Measurements from ENCODE around the gene APOBEC3B.

Gene APOBEC3B

DNA sequence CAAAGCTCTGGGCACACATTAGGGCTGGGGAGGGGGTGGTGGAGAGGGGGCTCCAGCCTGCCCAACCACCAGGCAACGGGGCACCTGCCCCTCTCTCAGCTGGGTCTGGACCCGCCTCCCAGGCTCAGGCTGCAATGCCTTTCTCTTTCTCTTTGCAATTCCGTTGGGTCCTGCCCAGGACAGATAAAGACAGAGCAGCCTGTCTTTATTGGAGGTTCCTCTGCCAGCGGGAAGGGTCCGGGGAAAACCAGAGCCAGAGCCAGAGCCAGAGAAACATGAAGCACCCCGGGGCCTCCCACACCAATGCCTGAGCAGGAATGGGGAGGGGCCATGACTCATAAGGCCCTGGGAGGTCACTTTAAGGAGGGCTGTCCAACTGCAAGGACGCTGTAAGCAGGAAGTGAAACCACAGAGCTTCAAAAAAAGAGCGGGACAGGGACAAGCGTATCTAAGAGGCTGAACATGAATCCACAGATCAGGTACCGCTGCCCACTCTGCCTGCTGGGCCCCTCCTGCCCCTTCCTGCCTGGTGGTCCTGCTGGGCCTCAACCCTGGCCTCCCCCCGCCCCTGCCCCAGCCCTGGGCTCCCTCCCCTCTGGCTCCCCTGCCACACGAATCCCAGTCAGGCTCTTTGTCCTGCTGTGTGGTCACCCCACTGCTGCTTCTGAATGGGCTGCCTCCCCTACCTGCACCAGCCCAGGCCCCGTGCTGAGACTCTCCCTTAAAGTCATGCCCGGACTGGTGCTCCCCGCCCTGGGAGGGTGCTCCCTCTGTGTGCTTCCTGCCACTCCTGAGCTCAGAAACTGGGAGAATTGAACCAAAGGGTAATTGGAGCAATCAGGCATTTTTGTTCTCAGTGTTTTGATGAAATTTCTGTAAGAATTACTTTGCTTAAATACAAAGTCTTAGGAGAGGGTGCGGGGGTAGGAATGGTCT is at the start of gene APOBEC3B:
Gene APOBEC3B (plus strand): TSS at position 356 of the 936 bp plus-strand sequence. CDS start 107 bp downstream, at position 463.
- Histone ChIP-seq H3K36me3 (ENCODE audit: control insufficient read depth, insufficient read depth, low read length) (peaks cover 1% of the 10 kb centered on the region; the same call in 1 of the 2 replicates), H3K4me3 (replicated peaks; ENCODE audit: low read depth, low read length) (peak within 1 kb of the TSS; percentile 62), H3K27me3 (replicated peaks; ENCODE audit: control insufficient read depth, insufficient read depth, low read length) (no peaks in the 10 kb centered on the region)
- peak; percentile 76 for DNase-seq (ENCODE audit: extremely low read depth, insufficient read length)
- TF ChIP-seq, protein P1, sequence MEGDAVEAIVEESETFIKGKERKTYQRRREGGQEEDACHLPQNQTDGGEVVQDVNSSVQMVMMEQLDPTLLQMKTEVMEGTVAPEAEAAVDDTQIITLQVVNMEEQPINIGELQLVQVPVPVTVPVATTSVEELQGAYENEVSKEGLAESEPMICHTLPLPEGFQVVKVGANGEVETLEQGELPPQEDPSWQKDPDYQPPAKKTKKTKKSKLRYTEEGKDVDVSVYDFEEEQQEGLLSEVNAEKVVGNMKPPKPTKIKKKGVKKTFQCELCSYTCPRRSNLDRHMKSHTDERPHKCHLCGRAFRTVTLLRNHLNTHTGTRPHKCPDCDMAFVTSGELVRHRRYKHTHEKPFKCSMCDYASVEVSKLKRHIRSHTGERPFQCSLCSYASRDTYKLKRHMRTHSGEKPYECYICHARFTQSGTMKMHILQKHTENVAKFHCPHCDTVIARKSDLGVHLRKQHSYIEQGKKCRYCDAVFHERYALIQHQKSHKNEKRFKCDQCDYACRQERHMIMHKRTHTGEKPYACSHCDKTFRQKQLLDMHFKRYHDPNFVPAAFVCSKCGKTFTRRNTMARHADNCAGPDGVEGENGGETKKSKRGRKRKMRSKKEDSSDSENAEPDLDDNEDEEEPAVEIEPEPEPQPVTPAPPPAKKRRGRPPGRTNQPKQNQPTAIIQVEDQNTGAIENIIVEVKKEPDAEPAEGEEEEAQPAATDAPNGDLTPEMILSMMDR (IDR thresholded peaks at IDR 0.05; ENCODE audit: insufficient read depth, low read length, poor library complexity, severe bottlenecking) = no peak

DNA sequence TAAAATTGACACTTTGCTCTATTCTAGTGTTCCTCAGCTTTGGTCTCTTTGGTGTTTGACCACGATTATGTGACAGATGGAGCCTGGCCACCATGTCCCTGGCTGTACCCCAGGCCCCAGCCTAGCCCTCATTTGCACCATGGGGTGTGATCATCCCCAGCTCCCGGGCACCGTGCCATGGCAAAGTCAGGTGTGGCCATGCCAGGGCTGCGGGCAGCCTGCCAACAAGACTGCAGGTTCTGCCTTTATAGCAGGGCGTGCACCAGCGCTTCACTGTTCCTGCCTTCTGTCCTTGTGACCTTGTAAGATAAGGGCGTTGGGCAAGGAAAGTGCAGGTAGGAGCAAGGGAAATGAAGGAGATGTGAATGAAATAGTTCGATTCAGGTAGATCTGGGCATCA is 47.1 kb upstream of the APOBEC3B start:
- no peak for DNase-seq (ENCODE audit: extremely low read depth, insufficient read length)
- TF ChIP-seq, protein P1 (IDR thresholded peaks at IDR 0.05; ENCODE audit: insufficient read depth, low read length, poor library complexity, severe bottlenecking) = no peak
- H3K27me3 ChIP-seq (replicated peaks; ENCODE audit: control insufficient read depth, insufficient read depth, low read length) = no peaks in the 10 kb centered on the region
- no peaks in the 10 kb centered on the region for H3K36me3 ChIP-seq (ENCODE audit: control insufficient read depth, insufficient read depth, low read length)
- H3K4me3 ChIP-seq (replicated peaks; ENCODE audit: low read depth, low read length) = no peak overlapping the region

DNA sequence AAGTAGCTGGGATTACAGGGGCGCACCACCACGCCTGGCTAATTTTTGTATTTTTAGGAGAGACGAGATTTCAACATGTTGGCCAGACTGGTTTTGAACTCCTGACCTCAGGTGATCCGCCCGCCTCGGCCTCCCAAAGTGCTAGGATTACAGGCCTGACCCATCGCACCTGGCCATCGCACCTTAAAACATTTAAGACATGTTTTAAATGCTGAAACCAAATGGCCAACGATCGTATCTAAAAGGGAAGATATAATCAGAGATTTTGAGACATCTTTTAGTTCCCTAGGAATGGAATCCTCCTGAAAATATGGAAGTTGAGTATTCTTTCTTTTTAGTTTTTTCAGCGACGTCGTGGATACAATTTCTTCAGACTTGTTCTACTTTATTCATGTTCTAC is 46.5 kb upstream of the APOBEC3B start:
- DNase-seq (ENCODE audit: extremely low read depth, insufficient read length) = no peak
- Histone ChIP-seq H3K36me3 (ENCODE audit: control insufficient read depth, insufficient read depth, low read length) (no peaks in the 10 kb centered on the region), H3K4me3 (replicated peaks; ENCODE audit: low read depth, low read length) (no peak overlapping the region), H3K27me3 (replicated peaks; ENCODE audit: control insufficient read depth, insufficient read depth, low read length) (no peaks in the 10 kb centered on the region)
- TF ChIP-seq, protein P1 (IDR thresholded peaks at IDR 0.05; ENCODE audit: insufficient read depth, low read length, poor library complexity, severe bottlenecking) = no peak

DNA sequence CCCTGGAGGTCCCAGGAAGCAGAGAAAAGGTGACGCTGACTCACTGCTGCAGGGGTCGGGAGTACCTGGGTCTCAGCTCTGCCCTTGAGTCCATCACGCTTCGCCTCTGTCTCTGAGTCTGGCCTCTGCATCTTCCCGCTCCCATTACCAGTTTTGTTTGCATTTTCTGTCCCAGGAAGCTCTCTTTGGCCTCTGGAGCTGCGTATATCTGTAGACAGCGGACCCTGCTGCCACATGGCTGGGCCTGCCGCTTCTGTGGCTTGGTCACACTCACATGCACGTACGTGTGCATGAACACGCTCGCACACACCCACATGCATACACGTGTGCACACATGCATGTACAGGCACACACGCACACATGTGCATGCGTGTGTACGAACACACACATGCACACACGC is 45.6 kb upstream of the APOBEC3B start:
- H3K4me3 ChIP-seq (replicated peaks; ENCODE audit: low read depth, low read length) = no peak overlapping the region
- H3K27me3 ChIP-seq (replicated peaks; ENCODE audit: control insufficient read depth, insufficient read depth, low read length) = no peaks in the 10 kb centered on the region
- DNase-seq (ENCODE audit: extremely low read depth, insufficient read length) = no peak
- TF ChIP-seq, protein P1 (IDR thresholded peaks at IDR 0.05; ENCODE audit: insufficient read depth, low read length, poor library complexity, severe bottlenecking) = no peak
- H3K36me3 ChIP-seq (ENCODE audit: control insufficient read depth, insufficient read depth, low read length) = no peaks in the 10 kb centered on the region

DNA sequence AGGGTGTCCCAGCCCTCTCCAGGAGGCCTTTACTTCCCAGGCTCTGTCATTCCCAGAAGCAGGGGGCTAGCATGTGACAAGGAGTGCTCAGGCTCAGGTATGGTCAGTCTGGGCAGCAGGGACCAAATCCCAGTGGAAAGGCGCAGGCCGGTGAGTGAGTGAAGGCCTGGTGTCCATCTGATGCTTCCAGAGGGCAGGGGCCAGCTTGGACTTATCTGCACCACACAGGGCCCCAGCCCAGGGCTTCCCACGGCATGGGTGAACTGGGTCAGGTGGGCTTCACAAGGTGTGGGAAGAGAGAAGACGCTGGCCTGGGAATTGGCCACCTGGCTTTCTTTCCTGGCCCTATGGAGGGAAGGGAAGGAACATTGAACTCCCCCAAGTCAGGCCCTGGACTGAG is 45.1 kb upstream of the APOBEC3B start:
- H3K27me3 ChIP-seq (replicated peaks; ENCODE audit: control insufficient read depth, insufficient read depth, low read length) = no peaks in the 10 kb centered on the region
- DNase-seq (ENCODE audit: extremely low read depth, insufficient read length) = no peak
- TF ChIP-seq, protein P1 (IDR thresholded peaks at IDR 0.05; ENCODE audit: insufficient read depth, low read length, poor library complexity, severe bottlenecking) = no peak
- no peak overlapping the region for H3K4me3 ChIP-seq (replicated peaks; ENCODE audit: low read depth, low read length)
- no peaks in the 10 kb centered on the region for H3K36me3 ChIP-seq (ENCODE audit: control insufficient read depth, insufficient read depth, low read length)

All from GM06990 (cell line).